Erythroblast (primary cell): ENCODE measurements around the gene SYNPO2L.

Source experiments
- GATA1 ChIP-seq: IDR thresholded peaks from 2 replicates; pipeline ENCODE4 v1.6.1; 2011; ENCODE audit warnings: low read depth, mild to moderate bottlenecking, control low read depth, low read length, moderate library complexity
- POLR2A ChIP-seq: IDR thresholded peaks from 2 replicates; pipeline ENCODE4 v1.6.1; 2011; ENCODE audit warnings: mild to moderate bottlenecking, low read length

GRCh38 chr10:73647875-73648651 lies 7.8 kb downstream of the SYNPO2L start:
- TF ChIP-seq POLR2A (no peak), GATA1 (no peak)
